ENCODE results near the gene USP14. TPM values are rescaled to one million over a fixed set of nuclear protein-coding genes. Genes with fewer than 3 reads are reported as not detected.

Gene USP14
- polyA plus RNA-seq, 3 donors, result 8.1 to 22.4 (median 17.5) TPM

DNA sequence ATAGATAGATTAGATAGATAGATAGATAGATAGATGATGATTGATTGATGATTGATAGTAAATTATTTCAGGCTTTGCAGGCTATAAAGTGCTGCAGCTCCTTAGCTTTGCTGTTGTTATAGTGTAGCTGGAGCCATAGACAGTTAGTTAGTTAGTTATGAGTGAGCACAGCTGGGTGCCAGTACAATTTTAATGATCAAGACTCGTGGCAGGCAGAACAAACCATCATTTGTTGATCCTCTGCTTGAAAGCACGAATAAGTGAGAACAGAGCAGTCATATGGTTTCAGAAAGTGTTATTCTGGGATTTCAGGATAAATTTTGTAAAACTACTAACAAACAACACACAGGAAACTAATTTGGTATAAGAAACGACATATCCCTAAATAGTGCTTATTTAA, 55.6 kb downstream of the USP14 start:
- Histone ChIP-seq H3K27me3 (ENCODE audit: control insufficient read depth in 2 of 2, insufficient read depth in 2 of 2, low read length in 2 of 2) (no peaks in the 10 kb centered on the region), H3K27ac (ENCODE audit: low read depth in 1 of 2, low read length in 2 of 2) (no peak overlapping the region), H3K4me1 (ENCODE audit: control insufficient read depth in 1 of 2, insufficient read depth in 2 of 2, low read length in 2 of 2) (no peaks in the 10 kb centered on the region), H3K4me3 (replicated peaks in 1 of 3; ENCODE audit: low read depth in 2 of 3, low read length in 3 of 3) (no peak overlapping the region), H3K79me2 (ENCODE audit: insufficient read depth, low read length) (no peaks in the 10 kb centered on the region), H2AFZ (ENCODE audit: insufficient read depth, low read depth, low read length, poor library complexity, severe bottlenecking) (no peak overlapping the region), H3K36me3 (replicated peaks in 1 of 2; ENCODE audit: control insufficient read depth in 1 of 2, insufficient read depth in 2 of 2, low read length in 2 of 2) (peaks cover 87 to 100% of the 10 kb centered on the region in 2 donors), H3K9ac (ENCODE audit: insufficient read depth, low read length, poor library complexity, severe bottlenecking) (no peak overlapping the region), H4K20me1 (ENCODE audit: insufficient read depth, low read length) (no peaks in the 10 kb centered on the region), H3K4me2 (replicated peaks; ENCODE audit: extremely low read depth, low read length, poor library complexity, severe bottlenecking) (no peak overlapping the region), H3K9me3 (replicated peaks in 1 of 2; ENCODE audit: control insufficient read depth in 1 of 2, insufficient read depth in 1 of 2, low read length in 2 of 2) (no peaks in the 10 kb centered on the region)
- DNase-seq, result no peak
- WGBS (ENCODE audit: insufficient coverage), result no CpG with 5 or more reads among the region's 3 CpGs
- peaks cover 0 to 2% (median 0%) of the 10 kb centered on the region in 3 donors for H3K27me3 Mint-ChIP-seq (ENCODE audit: low read depth in 3 of 3)
- TF ChIP-seq, protein P1, sequence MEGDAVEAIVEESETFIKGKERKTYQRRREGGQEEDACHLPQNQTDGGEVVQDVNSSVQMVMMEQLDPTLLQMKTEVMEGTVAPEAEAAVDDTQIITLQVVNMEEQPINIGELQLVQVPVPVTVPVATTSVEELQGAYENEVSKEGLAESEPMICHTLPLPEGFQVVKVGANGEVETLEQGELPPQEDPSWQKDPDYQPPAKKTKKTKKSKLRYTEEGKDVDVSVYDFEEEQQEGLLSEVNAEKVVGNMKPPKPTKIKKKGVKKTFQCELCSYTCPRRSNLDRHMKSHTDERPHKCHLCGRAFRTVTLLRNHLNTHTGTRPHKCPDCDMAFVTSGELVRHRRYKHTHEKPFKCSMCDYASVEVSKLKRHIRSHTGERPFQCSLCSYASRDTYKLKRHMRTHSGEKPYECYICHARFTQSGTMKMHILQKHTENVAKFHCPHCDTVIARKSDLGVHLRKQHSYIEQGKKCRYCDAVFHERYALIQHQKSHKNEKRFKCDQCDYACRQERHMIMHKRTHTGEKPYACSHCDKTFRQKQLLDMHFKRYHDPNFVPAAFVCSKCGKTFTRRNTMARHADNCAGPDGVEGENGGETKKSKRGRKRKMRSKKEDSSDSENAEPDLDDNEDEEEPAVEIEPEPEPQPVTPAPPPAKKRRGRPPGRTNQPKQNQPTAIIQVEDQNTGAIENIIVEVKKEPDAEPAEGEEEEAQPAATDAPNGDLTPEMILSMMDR (IDR thresholded peaks at IDR 0.05), result no peak
- H3K9me3 Mint-ChIP-seq, result no peaks in the 10 kb centered on the region
- peaks cover 85 to 87% of the 10 kb centered on the region in 2 donors for H3K36me3 Mint-ChIP-seq
- H3K4me1 Mint-ChIP-seq, result no peaks in the 10 kb centered on the region
- H3K27ac Mint-ChIP-seq, result no peak overlapping the region
- intact Hi-C loops (cut with micrococcal nuclease), result no loop called here
- no peak overlapping the region for H3K4me3 Mint-ChIP-seq

- Mint-ChIP-seq H3K4me1 (no peaks in the 10 kb centered on the region), H3K36me3 (peaks cover 73 to 82% of the 10 kb centered on the region in 2 donors), H3K27ac (peak overlapping the region in 2 of 7 donors; percentile 69 to 76), H3K4me3 (no peak overlapping the region), H3K9me3 (no peaks in the 10 kb centered on the region), H3K27me3 (ENCODE audit: low read depth in 3 of 3) (peaks cover 0 to 2% (median 0%) of the 10 kb centered on the region in 3 donors)
- no peak for DNase-seq
- Histone ChIP-seq H3K9ac (ENCODE audit: insufficient read depth, low read length, poor library complexity, severe bottlenecking) (no peak overlapping the region), H3K27me3 (ENCODE audit: control insufficient read depth in 2 of 2, insufficient read depth in 2 of 2, low read length in 2 of 2) (no peaks in the 10 kb centered on the region), H4K20me1 (ENCODE audit: insufficient read depth, low read length) (no peaks in the 10 kb centered on the region), H3K4me1 (ENCODE audit: control insufficient read depth in 1 of 2, insufficient read depth in 2 of 2, low read length in 2 of 2) (no peaks in the 10 kb centered on the region), H3K4me2 (replicated peaks; ENCODE audit: extremely low read depth, low read length, poor library complexity, severe bottlenecking) (no peak overlapping the region), H2AFZ (ENCODE audit: insufficient read depth, low read depth, low read length, poor library complexity, severe bottlenecking) (no peak overlapping the region), H3K9me3 (replicated peaks in 1 of 2; ENCODE audit: control insufficient read depth in 1 of 2, insufficient read depth in 1 of 2, low read length in 2 of 2) (no peaks in the 10 kb centered on the region), H3K36me3 (replicated peaks in 1 of 2; ENCODE audit: control insufficient read depth in 1 of 2, insufficient read depth in 2 of 2, low read length in 2 of 2) (peaks cover 77 to 94% of the 10 kb centered on the region in 2 donors), H3K4me3 (replicated peaks in 1 of 3; ENCODE audit: low read depth in 2 of 3, low read length in 3 of 3) (no peak overlapping the region), H3K27ac (ENCODE audit: low read depth in 1 of 2, low read length in 2 of 2) (no peak overlapping the region), H3K79me2 (ENCODE audit: insufficient read depth, low read length) (no peaks in the 10 kb centered on the region)
- intact Hi-C loops (cut with micrococcal nuclease), result no loop called here
- 100% methylated on average over 2 of the region's 5 CpGs for WGBS (ENCODE audit: insufficient coverage)
- TF ChIP-seq, protein P1 (IDR thresholded peaks at IDR 0.05), result no peak
These were observed 57.2 kb downstream of the USP14 start for GRCh38 chr18:215448-216010.
